Naive thymus-derived CD4-positive, alpha-beta T cell (primary cell): ENCODE data around the gene COMP. TPM values are rescaled to one million over a fixed set of nuclear protein-coding genes. Genes with fewer than 3 reads are reported as not detected.

Experiments used
- ATAC-seq: fragments of 150-1000 bp; cut with Tn5 transposase; 2 replicates; pipeline ENCODE4 v1.10.0; 2021; ENCODE audit warnings: mild to moderate bottlenecking, moderate library complexity
- CTCF ChIA-PET: fragments of 350-600 bp; sonication (Branson Sonifier 250); formaldehyde crosslinking; loops from one replicate; lab custom pipeline; 2021; ENCODE audit warnings: antibody characterized with exemption; lab: Charles Lee
- POLR2A ChIA-PET: fragments of 350-600 bp; sonication (Branson Sonifier 250); formaldehyde crosslinking; loops from one replicate; lab custom pipeline; 2021; ENCODE audit warnings: antibody characterized with exemption, inconsistent platforms; lab: Charles Lee
- DNase-seq, 9 donors: peaks; one replicate each; pipeline versions ENCODE4 v3.0.0 to v3.0.0-alpha.2; 2020 to 2022; ENCODE audit warnings: mixed read lengths in 1 of 9
- H3K27ac ChIP-seq: one replicate; pipeline ENCODE4 v1.7.0; 2013; ENCODE audit warnings: mild to moderate bottlenecking, low read depth, low read length, moderate library complexity
- H3K27me3 ChIP-seq, 2 donors: one replicate each; pipeline ENCODE4 v1.7.0; 2013; ENCODE audit warnings: low read length in 2 of 2, mild to moderate bottlenecking in 2 of 2, moderate library complexity in 2 of 2; ENCODE audit not compliant: control insufficient read depth in 2 of 2, insufficient read depth in 2 of 2
- H3K36me3 ChIP-seq, 3 experiments: 1 replicate in 2 of 3; 2 replicates in 1 of 3; pipeline ENCODE4 v1.7.0; 2013; ENCODE audit warnings: low read length in 3 of 3, mild to moderate bottlenecking in 3 of 3, moderate library complexity in 1 of 3; ENCODE audit not compliant: insufficient read depth in 3 of 3, control insufficient read depth in 2 of 3
- H3K4me1 ChIP-seq, 2 donors: one replicate each; pipeline ENCODE4 v1.7.0; 2013; ENCODE audit warnings: low read length in 2 of 2, mild to moderate bottlenecking in 2 of 2, moderate library complexity in 1 of 2; ENCODE audit not compliant: control insufficient read depth in 2 of 2, insufficient read depth in 2 of 2
- H3K4me3 ChIP-seq: 2 replicates; pipeline ENCODE4 v1.7.0; 2013; ENCODE audit warnings: mild to moderate bottlenecking, low read length
- H3K9me3 ChIP-seq, 3 experiments: 1 replicate in 2 of 3; 2 replicates in 1 of 3; pipeline ENCODE4 v1.7.0; 2013; ENCODE audit warnings: low read length in 3 of 3; ENCODE audit not compliant: control insufficient read depth in 2 of 3
- H3K27ac Mint-ChIP-seq, 9 donors: one replicate each; pipeline ENCODE4 v1.8.0; 2020 to 2022; ENCODE audit warnings: mixed read lengths in 9 of 9, mild to moderate bottlenecking in 8 of 9, moderate library complexity in 5 of 9, inconsistent platforms in 2 of 9
- H3K27me3 Mint-ChIP-seq, 5 donors: one replicate each; pipeline ENCODE4 v1.8.0; 2021 to 2022; ENCODE audit warnings: mixed read lengths in 5 of 5, mild to moderate bottlenecking in 1 of 5
- H3K36me3 Mint-ChIP-seq, 5 donors: one replicate each; pipeline ENCODE4 v1.8.0; 2020 to 2022; ENCODE audit warnings: mixed read lengths in 5 of 5, mild to moderate bottlenecking in 3 of 5, inconsistent platforms in 1 of 5
- H3K4me1 Mint-ChIP-seq, 7 donors: one replicate each; pipeline ENCODE4 v1.8.0; 2020 to 2022; ENCODE audit warnings: mixed read lengths in 7 of 7, mild to moderate bottlenecking in 3 of 7, inconsistent platforms in 1 of 7
- H3K4me3 Mint-ChIP-seq, 10 donors: one replicate each; pipeline ENCODE4 v1.8.0; 2020 to 2022; ENCODE audit warnings: mild to moderate bottlenecking in 10 of 10, mixed read lengths in 10 of 10, moderate library complexity in 6 of 10, inconsistent platforms in 2 of 10
- H3K9me3 Mint-ChIP-seq, 11 donors: one replicate each; pipeline ENCODE4 v1.8.0; 2020 to 2022; ENCODE audit warnings: mixed read lengths in 11 of 11, mild to moderate bottlenecking in 4 of 11, inconsistent platforms in 1 of 11, moderate library complexity in 1 of 11
- intact Hi-C, 2 donors: fragments of 100-400 bp; cut with micrococcal nuclease; formaldehyde crosslinking; loops; one replicate each; pipeline ENCODE4 v1.15.1; 2023
- polyA plus RNA-seq, 2 donors: library from polyadenylated mRNA; unstranded; fragments of 300-500 nt; fragmentation: Illumina TruSeq; gene quantifications; one replicate each; pipeline ENCODE4 v1.2.3, GENCODE V29; 2021
- total RNA-seq, 6 experiments: library from RNA in 5 of 6; stranded (reverse) in 5 of 6; gene quantifications; 1 replicate in 5 of 6; 2 replicates in 1 of 6; pipeline ENCODE4 v1.2.3 and lab custom pipeline; 2021 to 2026

The COMP gene
- total and polyA plus RNA-seq, 7 experiments from 2014 or later = not detected

- no peak overlapping the region for H3K27ac Mint-ChIP-seq
- ChIA-PET CTCF (no interaction called here), POLR2A (no interaction called here)
- peaks cover 3 to 14% (median 5%) of the 10 kb centered on the region in 5 donors for H3K27me3 Mint-ChIP-seq
- peaks cover 0 to 1% of the 10 kb centered on the region in 2 donors for H3K27me3 ChIP-seq
- DNase-seq (no peak), ATAC-seq (no peak)
- H3K4me3 ChIP-seq = no peak overlapping the region
- H3K9me3 ChIP-seq = no peaks in the 10 kb centered on the region
- H3K36me3 Mint-ChIP-seq = no peaks in the 10 kb centered on the region
- peaks cover 0 to 5% (median 3%) of the 10 kb centered on the region in 7 donors for H3K4me1 Mint-ChIP-seq
- H3K9me3 Mint-ChIP-seq = peaks cover 0 to 1% (median 0%) of the 10 kb centered on the region in 11 donors
- H3K27ac ChIP-seq = no peak overlapping the region
- H3K36me3 ChIP-seq = no peaks in the 10 kb centered on the region
- intact Hi-C loops = no loop called here
- no peak overlapping the region for H3K4me3 Mint-ChIP-seq
- H3K4me1 ChIP-seq = no peaks in the 10 kb centered on the region
Measured at GRCh38 chr19:18804643-18805042, 13.5 kb upstream of the COMP start.

- intact Hi-C loops = no loop called here
- Histone ChIP-seq H3K27ac (no peak overlapping the region), H3K4me3 (no peak overlapping the region), H3K36me3 (no peaks in the 10 kb centered on the region), H3K27me3 (peaks cover 0 to 3% of the 10 kb centered on the region in 2 donors), H3K4me1 (no peaks in the 10 kb centered on the region), H3K9me3 (no peaks in the 10 kb centered on the region)
- ChIA-PET CTCF (no interaction called here), POLR2A (interaction anchor here (0.5 kb wide), 1 partner anchor 223 kb away, joined by 4 read pairs; no protein-coding TSS in a partner anchor)
- H3K36me3 Mint-ChIP-seq = no peaks in the 10 kb centered on the region
- ATAC-seq = no peak
- H3K27me3 Mint-ChIP-seq = peaks cover 0 to 11% (median 5%) of the 10 kb centered on the region in 5 donors
- peaks cover 0 to 1% (median 0%) of the 10 kb centered on the region in 11 donors for H3K9me3 Mint-ChIP-seq
- no peak for DNase-seq
- no peak overlapping the region for H3K4me3 Mint-ChIP-seq
- H3K4me1 Mint-ChIP-seq = peaks cover 0 to 2% (median 0%) of the 10 kb centered on the region in 7 donors
- no peak overlapping the region for H3K27ac Mint-ChIP-seq
Measured at GRCh38 chr19:18804139-18804601, 13.1 kb upstream of the COMP start.

GRCh38 chr19:18803550-18804138, 12.5 kb upstream of the COMP start:
- ATAC-seq (no peak), DNase-seq (no peak)
- ChIA-PET CTCF (no interaction called here), POLR2A (interaction anchor here (0.5 kb wide), 1 partner anchor 222 kb away, joined by 4 read pairs; no protein-coding TSS in a partner anchor)
- H3K4me1 ChIP-seq = no peaks in the 10 kb centered on the region
- peaks cover 0 to 1% (median 0%) of the 10 kb centered on the region in 11 donors for H3K9me3 Mint-ChIP-seq
- H3K36me3 ChIP-seq = no peaks in the 10 kb centered on the region
- no peak overlapping the region for H3K27ac ChIP-seq
- H3K9me3 ChIP-seq = no peaks in the 10 kb centered on the region
- peaks cover 0 to 11% (median 5%) of the 10 kb centered on the region in 5 donors for H3K27me3 Mint-ChIP-seq
- peaks cover 0 to 3% of the 10 kb centered on the region in 2 donors for H3K27me3 ChIP-seq
- no peaks in the 10 kb centered on the region for H3K4me1 Mint-ChIP-seq
- intact Hi-C loops = no loop called here
- no peaks in the 10 kb centered on the region for H3K36me3 Mint-ChIP-seq
- no peak overlapping the region for H3K4me3 ChIP-seq
- H3K27ac Mint-ChIP-seq = no peak overlapping the region
- H3K4me3 Mint-ChIP-seq = peak overlapping the region in 1 of 10 donors; percentile 40

GRCh38 chr19:18802354-18802753, 11.2 kb upstream of the COMP start:
- ATAC-seq = no peak

GRCh38 chr19:18800636-18801035, 9.5 kb upstream of the COMP start:
- ATAC-seq = no peak
- peaks cover 0 to 1% (median 0%) of the 10 kb centered on the region in 11 donors for H3K9me3 Mint-ChIP-seq

More at GRCh38 chr19:18802354-18802753, 11.2 kb upstream of the COMP start:
- ChIA-PET CTCF (no interaction called here), POLR2A (no interaction called here)
- intact Hi-C loops = no loop called here
- Histone ChIP-seq H3K4me1 (no peaks in the 10 kb centered on the region), H3K4me3 (no peak overlapping the region), H3K27ac (no peak overlapping the region), H3K9me3 (no peaks in the 10 kb centered on the region), H3K36me3 (no peaks in the 10 kb centered on the region), H3K27me3 (peaks cover 0 to 3% of the 10 kb centered on the region in 2 donors)
- no peaks in the 10 kb centered on the region for H3K4me1 Mint-ChIP-seq
- no peaks in the 10 kb centered on the region for H3K36me3 Mint-ChIP-seq
- H3K4me3 Mint-ChIP-seq = no peak overlapping the region
- peaks cover 3 to 15% (median 11%) of the 10 kb centered on the region in 5 donors for H3K27me3 Mint-ChIP-seq
- peaks cover 0 to 1% (median 0%) of the 10 kb centered on the region in 11 donors for H3K9me3 Mint-ChIP-seq
- H3K27ac Mint-ChIP-seq = no peak overlapping the region
- no peak for DNase-seq

GRCh38 chr19:18800079-18800478, 9.0 kb upstream of the COMP start:
- no peak for ATAC-seq
- no peaks in the 10 kb centered on the region for H3K4me1 ChIP-seq
- no peak overlapping the region for H3K27ac Mint-ChIP-seq
- peaks cover 0 to 3% of the 10 kb centered on the region in 2 donors for H3K27me3 ChIP-seq
- H3K4me1 Mint-ChIP-seq = peaks cover 0 to 1% (median 0%) of the 10 kb centered on the region in 7 donors
- H3K36me3 ChIP-seq = no peaks in the 10 kb centered on the region
- DNase-seq = no peak
- peaks cover 11 to 27% (median 19%) of the 10 kb centered on the region in 5 donors for H3K27me3 Mint-ChIP-seq
- H3K4me3 ChIP-seq = no peak overlapping the region
- ChIA-PET CTCF (no interaction called here), POLR2A (no interaction called here)
- intact Hi-C loops = no loop called here
- no peaks in the 10 kb centered on the region for H3K9me3 ChIP-seq
- peaks cover 0 to 1% (median 0%) of the 10 kb centered on the region in 11 donors for H3K9me3 Mint-ChIP-seq
- no peak overlapping the region for H3K27ac ChIP-seq
- H3K4me3 Mint-ChIP-seq = no peak overlapping the region
- no peaks in the 10 kb centered on the region for H3K36me3 Mint-ChIP-seq

More at GRCh38 chr19:18800636-18801035, 9.5 kb upstream of the COMP start:
- peaks cover 11 to 23% (median 19%) of the 10 kb centered on the region in 5 donors for H3K27me3 Mint-ChIP-seq
- Histone ChIP-seq H3K4me1 (no peaks in the 10 kb centered on the region), H3K9me3 (no peaks in the 10 kb centered on the region), H3K4me3 (no peak overlapping the region), H3K36me3 (no peaks in the 10 kb centered on the region), H3K27ac (no peak overlapping the region), H3K27me3 (peaks cover 0 to 3% of the 10 kb centered on the region in 2 donors)
- DNase-seq = no peak
- H3K4me1 Mint-ChIP-seq = peaks cover 0 to 1% (median 0%) of the 10 kb centered on the region in 7 donors
- H3K36me3 Mint-ChIP-seq = no peaks in the 10 kb centered on the region
- ChIA-PET POLR2A (no interaction called here), CTCF (no interaction called here)
- H3K27ac Mint-ChIP-seq = no peak overlapping the region
- H3K4me3 Mint-ChIP-seq = no peak overlapping the region
- intact Hi-C loops = no loop called here
